ENCODE results near the gene HNRNPA1.

The HNRNPA1 gene

DNA sequence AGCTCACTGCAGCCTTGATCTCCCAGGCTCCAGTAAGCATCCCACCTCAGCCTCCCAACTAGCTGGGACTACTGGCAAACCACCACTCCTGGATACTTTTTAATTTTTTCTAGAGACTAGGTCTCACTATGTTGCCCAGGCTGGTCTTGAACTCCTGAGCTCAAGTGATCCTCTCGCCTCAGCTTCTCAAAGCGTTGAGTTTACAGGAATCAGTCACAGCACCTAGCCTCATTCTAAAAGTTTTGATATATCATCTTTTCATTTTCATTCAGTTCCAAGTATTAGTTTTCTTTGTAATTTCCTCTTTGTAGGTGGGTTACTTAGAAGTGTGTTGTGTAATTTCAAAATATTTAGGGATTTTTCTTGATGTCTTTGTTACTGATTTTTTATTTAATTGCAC lies 10.2 kb upstream of the HNRNPA1 start:
- peaks cover 12% of the 10 kb centered on the region for H3K36me3 ChIP-seq (ENCODE audit: insufficient read depth, low read length)
- H3K9me3 ChIP-seq (ENCODE audit: insufficient read depth, low read depth, low read length): no peaks in the 10 kb centered on the region
- no peak overlapping the region for H3K9ac ChIP-seq (ENCODE audit: low read depth, low read length, poor library complexity, severe bottlenecking)
- no peaks in the 10 kb centered on the region for H3K9me2 ChIP-seq (replicated peaks; ENCODE audit: low read depth, low read length)
- no peak overlapping the region for H3K4me2 ChIP-seq (ENCODE audit: low read depth, low read length, poor library complexity, severe bottlenecking)
- peaks cover 12% of the 10 kb centered on the region for H3K4me1 ChIP-seq (ENCODE audit: insufficient read depth, low read length, poor library complexity, severe bottlenecking)
- H4K20me1 ChIP-seq (ENCODE audit: insufficient read depth, low read length, poor library complexity, severe bottlenecking): peaks cover 17% of the 10 kb centered on the region
- H3F3A ChIP-seq (ENCODE audit: low read depth): no peaks in the 10 kb centered on the region
- no peak overlapping the region for H2AFZ ChIP-seq (ENCODE audit: low read length)
- no peaks in the 10 kb centered on the region for H3K27me3 ChIP-seq (ENCODE audit: insufficient read depth, low read length, poor library complexity, severe bottlenecking)
- H3K4me3 ChIP-seq (ENCODE audit: low read length, poor library complexity, severe bottlenecking): no peak overlapping the region
- H3K79me2 ChIP-seq (ENCODE audit: insufficient read depth, low read length): peaks cover 45% of the 10 kb centered on the region
- TF ChIP-seq EZH2phosphoT487 (IDR thresholded peaks at IDR 0.05; ENCODE audit: borderline replicate concordance): no peak

DNA sequence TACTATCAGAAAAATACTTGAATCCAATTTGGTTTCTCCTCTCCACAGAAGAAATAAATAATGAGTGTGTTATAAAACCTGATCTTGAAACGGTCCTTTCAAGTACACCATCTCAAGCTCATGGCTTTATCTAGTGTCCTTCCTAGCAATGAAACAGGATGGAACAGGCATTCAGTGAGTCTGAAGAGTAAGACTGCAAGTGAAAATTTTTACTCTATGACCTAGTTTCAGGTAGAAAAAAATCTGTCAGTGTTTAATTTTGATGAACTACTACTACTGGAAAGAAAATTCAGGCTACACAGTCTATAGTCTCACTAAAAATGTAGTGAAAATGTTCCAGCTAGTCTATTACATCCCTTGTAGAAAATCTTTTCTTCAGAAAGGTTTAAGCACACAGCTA lies 8.3 kb upstream of the HNRNPA1 start:
- peaks cover 12% of the 10 kb centered on the region for H3K36me3 ChIP-seq (ENCODE audit: insufficient read depth, low read length)
- peaks cover 59% of the 10 kb centered on the region for H3K79me2 ChIP-seq (ENCODE audit: insufficient read depth, low read length)
- H3K27me3 ChIP-seq (ENCODE audit: insufficient read depth, low read length, poor library complexity, severe bottlenecking): no peaks in the 10 kb centered on the region
- TF ChIP-seq EZH2phosphoT487 (IDR thresholded peaks at IDR 0.05; ENCODE audit: borderline replicate concordance): no peak
- no peak for TF ChIP-seq CTCF (conservative IDR thresholded peaks at IDR 0.05; ENCODE audit: low read length)
- no peaks in the 10 kb centered on the region for H3K9me3 ChIP-seq (ENCODE audit: insufficient read depth, low read depth, low read length)
- no peak overlapping the region for H3K4me3 ChIP-seq (ENCODE audit: low read length, poor library complexity, severe bottlenecking)
- no peak overlapping the region for H3K9ac ChIP-seq (ENCODE audit: low read depth, low read length, poor library complexity, severe bottlenecking)
- peaks cover 23% of the 10 kb centered on the region for H3K4me1 ChIP-seq (ENCODE audit: insufficient read depth, low read length, poor library complexity, severe bottlenecking)
- no peak overlapping the region for H3K4me2 ChIP-seq (ENCODE audit: low read depth, low read length, poor library complexity, severe bottlenecking)
- peaks cover 32% of the 10 kb centered on the region for H4K20me1 ChIP-seq (ENCODE audit: insufficient read depth, low read length, poor library complexity, severe bottlenecking)
- no peaks in the 10 kb centered on the region for H3F3A ChIP-seq (ENCODE audit: low read depth)
- H2AFZ ChIP-seq (ENCODE audit: low read length): no peak overlapping the region
- no peaks in the 10 kb centered on the region for H3K9me2 ChIP-seq (replicated peaks; ENCODE audit: low read depth, low read length)

DNA sequence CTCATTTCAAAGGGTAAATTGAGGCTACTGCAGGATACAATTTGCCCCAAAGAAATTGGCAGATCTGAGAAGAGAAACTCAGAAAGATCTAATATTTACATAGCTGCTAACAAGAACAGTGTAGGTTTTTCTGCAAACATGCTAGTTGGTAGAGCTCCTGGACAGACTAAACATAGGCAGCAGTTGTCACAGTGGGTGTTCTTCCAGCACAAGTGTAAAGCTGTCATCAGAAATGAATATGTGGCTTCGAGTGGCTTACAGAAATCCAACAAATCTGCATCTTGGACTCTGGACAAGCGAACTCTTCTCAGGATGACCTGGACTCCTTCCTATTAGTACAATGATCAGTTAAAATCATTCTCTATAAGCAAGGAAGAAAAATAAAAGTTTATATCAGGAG lies 6.5 kb upstream of the HNRNPA1 start:
- H3K9me2 ChIP-seq (replicated peaks; ENCODE audit: low read depth, low read length): no peaks in the 10 kb centered on the region
- H3K79me2 ChIP-seq (ENCODE audit: insufficient read depth, low read length): peaks cover 77% of the 10 kb centered on the region
- no peak overlapping the region for H2AFZ ChIP-seq (ENCODE audit: low read length)
- no peaks in the 10 kb centered on the region for H3F3A ChIP-seq (ENCODE audit: low read depth)
- no peaks in the 10 kb centered on the region for H3K9me3 ChIP-seq (ENCODE audit: insufficient read depth, low read depth, low read length)
- H3K4me3 ChIP-seq (ENCODE audit: low read length, poor library complexity, severe bottlenecking): no peak overlapping the region
- H3K9ac ChIP-seq (ENCODE audit: low read depth, low read length, poor library complexity, severe bottlenecking): no peak overlapping the region
- H3K4me1 ChIP-seq (ENCODE audit: insufficient read depth, low read length, poor library complexity, severe bottlenecking): peaks cover 38% of the 10 kb centered on the region
- peaks cover 49% of the 10 kb centered on the region for H4K20me1 ChIP-seq (ENCODE audit: insufficient read depth, low read length, poor library complexity, severe bottlenecking)
- peaks cover under 1% of the 10 kb centered on the region for H3K27me3 ChIP-seq (ENCODE audit: insufficient read depth, low read length, poor library complexity, severe bottlenecking)
- H3K36me3 ChIP-seq (ENCODE audit: insufficient read depth, low read length): peaks cover 18% of the 10 kb centered on the region
- TF ChIP-seq EZH2phosphoT487 (IDR thresholded peaks at IDR 0.05; ENCODE audit: borderline replicate concordance): no peak
- no peak for TF ChIP-seq CTCF (conservative IDR thresholded peaks at IDR 0.05; ENCODE audit: low read length)
- H3K4me2 ChIP-seq (ENCODE audit: low read depth, low read length, poor library complexity, severe bottlenecking): peak overlapping the region; percentile 99

GRCh38 chr12:54276368-54276767 lies 4.2 kb upstream of the HNRNPA1 start:
- Histone ChIP-seq H3K9me3 (ENCODE audit: insufficient read depth, low read depth, low read length) (no peaks in the 10 kb centered on the region), H3K79me2 (ENCODE audit: insufficient read depth, low read length) (peaks cover 91% of the 10 kb centered on the region), H3K4me1 (ENCODE audit: insufficient read depth, low read length, poor library complexity, severe bottlenecking) (peaks cover 38% of the 10 kb centered on the region), H3K9me2 (replicated peaks; ENCODE audit: low read depth, low read length) (no peaks in the 10 kb centered on the region), H2AFZ (ENCODE audit: low read length) (no peak overlapping the region), H3K36me3 (ENCODE audit: insufficient read depth, low read length) (peaks cover 20% of the 10 kb centered on the region), H3K27me3 (ENCODE audit: insufficient read depth, low read length, poor library complexity, severe bottlenecking) (peaks cover 11% of the 10 kb centered on the region), H3F3A (ENCODE audit: low read depth) (no peaks in the 10 kb centered on the region), H3K4me2 (ENCODE audit: low read depth, low read length, poor library complexity, severe bottlenecking) (peak overlapping the region; percentile 99), H3K4me3 (ENCODE audit: low read length, poor library complexity, severe bottlenecking) (peak overlapping the region; percentile 76), H4K20me1 (ENCODE audit: insufficient read depth, low read length, poor library complexity, severe bottlenecking) (peaks cover 58% of the 10 kb centered on the region), H3K9ac (ENCODE audit: low read depth, low read length, poor library complexity, severe bottlenecking) (peak overlapping the region; percentile 51)
- TF ChIP-seq CTCF (conservative IDR thresholded peaks at IDR 0.05; ENCODE audit: low read length): no peak
- TF ChIP-seq EZH2phosphoT487 (IDR thresholded peaks at IDR 0.05; ENCODE audit: borderline replicate concordance): no peak
